Measurements from ENCODE around the gene MRPL36. TPM values are rescaled to one million over a fixed set of nuclear protein-coding genes. Genes with fewer than 3 reads are reported as not detected.

Gene MRPL36
- total RNA-seq, 1 donor from 2014 or later: 57.4 TPM

GRCh38 chr5:1755321-1755949 is 44.2 kb downstream of the MRPL36 start:
- DNase-seq: no peak
- no peak overlapping the region for H3K4me3 ChIP-seq
- intact Hi-C loops (cut with micrococcal nuclease): no loop called here
- H3K4me1 ChIP-seq: no peaks in the 10 kb centered on the region
- H3K36me3 ChIP-seq: no peaks in the 10 kb centered on the region
- no peak overlapping the region for H3K27ac ChIP-seq (replicated peaks)
- TF ChIP-seq, protein P1, sequence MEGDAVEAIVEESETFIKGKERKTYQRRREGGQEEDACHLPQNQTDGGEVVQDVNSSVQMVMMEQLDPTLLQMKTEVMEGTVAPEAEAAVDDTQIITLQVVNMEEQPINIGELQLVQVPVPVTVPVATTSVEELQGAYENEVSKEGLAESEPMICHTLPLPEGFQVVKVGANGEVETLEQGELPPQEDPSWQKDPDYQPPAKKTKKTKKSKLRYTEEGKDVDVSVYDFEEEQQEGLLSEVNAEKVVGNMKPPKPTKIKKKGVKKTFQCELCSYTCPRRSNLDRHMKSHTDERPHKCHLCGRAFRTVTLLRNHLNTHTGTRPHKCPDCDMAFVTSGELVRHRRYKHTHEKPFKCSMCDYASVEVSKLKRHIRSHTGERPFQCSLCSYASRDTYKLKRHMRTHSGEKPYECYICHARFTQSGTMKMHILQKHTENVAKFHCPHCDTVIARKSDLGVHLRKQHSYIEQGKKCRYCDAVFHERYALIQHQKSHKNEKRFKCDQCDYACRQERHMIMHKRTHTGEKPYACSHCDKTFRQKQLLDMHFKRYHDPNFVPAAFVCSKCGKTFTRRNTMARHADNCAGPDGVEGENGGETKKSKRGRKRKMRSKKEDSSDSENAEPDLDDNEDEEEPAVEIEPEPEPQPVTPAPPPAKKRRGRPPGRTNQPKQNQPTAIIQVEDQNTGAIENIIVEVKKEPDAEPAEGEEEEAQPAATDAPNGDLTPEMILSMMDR (IDR thresholded peaks at IDR 0.05; ENCODE audit: borderline replicate concordance): no peak
- H3K9me3 ChIP-seq (replicated peaks): peaks cover 7% of the 10 kb centered on the region
- H3K27me3 ChIP-seq (ENCODE audit: low read depth): peaks cover 45% of the 10 kb centered on the region

DNA sequence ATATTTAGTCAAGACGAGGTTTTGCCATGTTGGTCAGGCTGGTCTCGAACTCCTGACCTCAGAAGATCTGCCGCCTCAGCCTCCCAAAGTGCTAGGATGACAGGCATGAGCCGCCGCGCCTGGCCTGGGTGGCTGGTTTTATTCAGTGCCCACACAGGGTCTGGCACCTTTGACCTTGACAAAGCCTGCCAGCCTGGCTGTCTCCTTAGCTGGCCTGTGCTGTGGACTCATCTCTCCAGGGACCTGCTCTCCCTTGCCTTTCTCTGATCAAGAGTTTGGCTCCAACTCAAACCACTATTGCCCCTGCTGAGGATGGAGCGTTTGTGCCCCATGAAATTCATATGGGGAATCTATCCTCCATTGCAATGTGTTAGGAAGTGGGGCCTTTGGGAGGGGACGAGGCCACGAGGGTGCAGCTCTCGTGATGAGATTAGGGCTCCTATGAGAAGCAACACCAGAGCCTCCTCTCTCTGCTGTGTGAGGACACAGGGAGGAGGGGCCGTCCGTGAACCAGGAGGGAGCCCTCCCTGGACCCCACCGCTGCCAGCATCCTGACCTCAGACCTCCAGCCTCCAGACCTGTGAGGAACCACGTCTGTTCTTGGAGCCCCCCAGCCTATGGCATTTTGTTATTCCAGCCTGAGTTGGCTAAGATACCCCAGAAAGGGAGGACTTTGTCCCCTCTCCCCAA is 45.0 kb downstream of the MRPL36 start:
- intact Hi-C loops (cut with micrococcal nuclease): no loop called here
- peaks cover 7% of the 10 kb centered on the region for H3K9me3 ChIP-seq (replicated peaks)
- H3K27me3 ChIP-seq (ENCODE audit: low read depth): peaks cover 52% of the 10 kb centered on the region
- H3K27ac ChIP-seq (replicated peaks): no peak overlapping the region
- TF ChIP-seq, protein P1 (IDR thresholded peaks at IDR 0.05; ENCODE audit: borderline replicate concordance): no peak
- DNase-seq: no peak
- H3K36me3 ChIP-seq: no peaks in the 10 kb centered on the region
- H3K4me3 ChIP-seq: no peak overlapping the region
- no peaks in the 10 kb centered on the region for H3K4me1 ChIP-seq

DNA sequence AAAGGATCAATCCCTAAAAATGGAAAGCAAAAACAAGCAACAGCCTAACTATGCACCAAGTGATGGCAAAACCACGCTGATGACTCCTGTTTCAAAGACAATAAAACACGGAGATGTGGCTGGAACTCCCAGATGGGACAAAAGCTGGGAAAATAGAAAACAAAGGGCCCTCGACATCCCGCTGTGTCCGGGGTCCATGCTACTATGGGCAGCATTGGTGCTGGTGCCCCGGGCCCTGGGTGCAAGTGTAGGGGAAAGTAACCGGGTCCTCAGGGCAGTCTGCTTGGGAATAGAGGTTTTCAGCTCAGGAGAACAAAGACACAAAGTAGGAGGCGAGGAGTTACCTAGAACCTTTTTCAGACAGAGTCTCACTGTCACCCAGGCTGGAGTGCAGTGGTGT is 46.1 kb downstream of the MRPL36 start:
- DNase-seq: no peak
- no peaks in the 10 kb centered on the region for H3K36me3 ChIP-seq
- H3K27ac ChIP-seq (replicated peaks): no peak overlapping the region
- H3K4me3 ChIP-seq: no peak overlapping the region
- H3K4me1 ChIP-seq: no peaks in the 10 kb centered on the region
- H3K27me3 ChIP-seq (ENCODE audit: low read depth): peaks cover 62% of the 10 kb centered on the region
- TF ChIP-seq, protein P1 (IDR thresholded peaks at IDR 0.05; ENCODE audit: borderline replicate concordance): no peak
- H3K9me3 ChIP-seq (replicated peaks): peaks cover 3% of the 10 kb centered on the region
- intact Hi-C loops (cut with micrococcal nuclease): no loop called here

DNA sequence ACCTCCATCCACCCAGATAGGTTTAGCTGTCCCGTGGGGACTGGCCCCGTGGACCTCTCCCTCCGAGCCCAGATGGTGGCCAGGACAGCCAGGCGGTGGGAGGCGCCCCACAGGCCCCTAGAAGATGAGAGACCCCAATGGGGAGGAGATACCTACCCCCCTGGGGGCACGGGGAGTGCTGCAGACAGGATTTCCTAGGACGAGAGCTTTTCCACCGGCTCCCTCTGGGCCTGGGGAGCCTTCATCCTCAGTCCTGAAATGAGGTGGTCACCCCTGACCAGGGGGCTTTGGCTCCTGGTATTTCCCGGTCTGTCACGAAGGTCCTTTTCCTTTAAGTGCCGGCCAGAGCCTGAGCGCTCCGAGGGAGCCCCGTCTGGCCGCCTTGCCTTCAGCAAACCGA is 46.8 kb downstream of the MRPL36 start:
- Histone ChIP-seq H3K27ac (replicated peaks) (no peak overlapping the region), H3K27me3 (ENCODE audit: low read depth) (peaks cover 61% of the 10 kb centered on the region), H3K4me3 (no peak overlapping the region), H3K4me1 (no peaks in the 10 kb centered on the region), H3K9me3 (replicated peaks) (no peaks in the 10 kb centered on the region), H3K36me3 (no peaks in the 10 kb centered on the region)
- intact Hi-C loops (cut with micrococcal nuclease): no loop called here
- DNase-seq: no peak
- TF ChIP-seq, protein P1 (IDR thresholded peaks at IDR 0.05; ENCODE audit: borderline replicate concordance): no peak

- Histone ChIP-seq H3K9me3 (replicated peaks) (no peaks in the 10 kb centered on the region), H3K36me3 (no peaks in the 10 kb centered on the region), H3K4me1 (no peaks in the 10 kb centered on the region), H3K27me3 (ENCODE audit: low read depth) (peaks cover 63% of the 10 kb centered on the region), H3K27ac (replicated peaks) (no peak overlapping the region), H3K4me3 (no peak overlapping the region)
- intact Hi-C loops (cut with micrococcal nuclease): no loop called here
- DNase-seq: no peak
- TF ChIP-seq, protein P1 (IDR thresholded peaks at IDR 0.05; ENCODE audit: borderline replicate concordance): no peak
Observed at GRCh38 chr5:1751864-1752822, 47.5 kb downstream of the MRPL36 start.

Data from left ventricle myocardium inferior (tissue), 1 donor.